ES-I3 (cell line): ENCODE measurements around the gene ERCC6L2.

ENCODE experiments used
- H3K36me3 ChIP-seq: 2 replicates; pipeline ENCODE4 v1.6.1; 2013; ENCODE audit warnings: mild to moderate bottlenecking, low read length, control low read depth, moderate library complexity; ENCODE audit not compliant: insufficient read depth
- H3K4me1 ChIP-seq: 2 replicates; pipeline ENCODE4 v1.6.1; 2013; ENCODE audit warnings: mild to moderate bottlenecking, control low read depth, low read length; ENCODE audit not compliant: insufficient read depth
- H3K9ac ChIP-seq: 2 replicates; pipeline ENCODE4 v1.6.1; 2013; ENCODE audit warnings: low read depth, mild to moderate bottlenecking, low read length, moderate library complexity
- H3K9me3 ChIP-seq: 2 replicates; pipeline ENCODE4 v1.6.1; 2013; ENCODE audit warnings: mild to moderate bottlenecking, low read length, moderate library complexity; ENCODE audit not compliant: control insufficient read depth, insufficient read depth

ERCC6L2 gene

DNA sequence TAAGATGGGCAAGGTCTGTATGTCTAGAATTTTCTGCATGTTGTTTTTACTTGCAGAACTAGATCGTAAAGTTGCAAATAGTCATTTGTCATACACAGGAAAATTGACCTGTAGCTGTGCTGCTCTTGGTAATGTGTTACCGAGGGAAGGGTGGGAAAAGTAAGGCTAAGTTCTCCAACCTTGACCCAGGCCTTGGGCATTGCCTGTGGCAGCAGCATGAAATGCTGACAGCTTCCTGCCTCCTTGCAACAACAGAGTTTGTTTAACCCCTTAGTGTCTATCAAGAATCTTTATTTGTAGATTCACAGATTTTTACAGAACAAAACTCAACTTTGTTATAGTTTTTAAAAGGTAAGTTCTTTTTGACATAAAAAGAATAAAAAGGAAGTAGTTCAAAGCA, 48.3 kb downstream of the ERCC6L2 start:
- no peak overlapping the region for H3K9ac ChIP-seq
- no peaks in the 10 kb centered on the region for H3K9me3 ChIP-seq
- H3K36me3 ChIP-seq, result peaks cover 5% of the 10 kb centered on the region
- no peaks in the 10 kb centered on the region for H3K4me1 ChIP-seq

DNA sequence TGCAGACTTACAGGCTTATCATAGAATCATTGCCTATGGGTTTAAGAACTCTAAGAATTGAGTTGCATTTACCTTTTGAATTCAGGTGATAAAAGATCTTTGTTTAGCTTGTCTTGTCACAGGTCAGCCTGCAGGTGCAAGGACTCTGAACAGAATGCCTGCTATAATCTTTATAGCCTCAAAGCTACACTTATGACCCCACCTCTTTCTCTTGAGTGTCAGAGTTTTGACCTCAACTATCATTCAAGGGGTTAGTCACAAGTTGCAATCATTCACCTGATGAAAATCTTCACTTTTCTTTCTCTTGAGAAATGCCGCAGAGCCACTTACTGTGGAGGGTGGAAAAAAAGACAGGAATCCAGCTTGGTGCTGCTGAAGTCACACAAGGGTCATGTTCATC, 49.5 kb downstream of the ERCC6L2 start:
- Histone ChIP-seq H3K9me3 (no peaks in the 10 kb centered on the region), H3K36me3 (peaks cover 5% of the 10 kb centered on the region), H3K9ac (no peak overlapping the region), H3K4me1 (no peaks in the 10 kb centered on the region)

DNA sequence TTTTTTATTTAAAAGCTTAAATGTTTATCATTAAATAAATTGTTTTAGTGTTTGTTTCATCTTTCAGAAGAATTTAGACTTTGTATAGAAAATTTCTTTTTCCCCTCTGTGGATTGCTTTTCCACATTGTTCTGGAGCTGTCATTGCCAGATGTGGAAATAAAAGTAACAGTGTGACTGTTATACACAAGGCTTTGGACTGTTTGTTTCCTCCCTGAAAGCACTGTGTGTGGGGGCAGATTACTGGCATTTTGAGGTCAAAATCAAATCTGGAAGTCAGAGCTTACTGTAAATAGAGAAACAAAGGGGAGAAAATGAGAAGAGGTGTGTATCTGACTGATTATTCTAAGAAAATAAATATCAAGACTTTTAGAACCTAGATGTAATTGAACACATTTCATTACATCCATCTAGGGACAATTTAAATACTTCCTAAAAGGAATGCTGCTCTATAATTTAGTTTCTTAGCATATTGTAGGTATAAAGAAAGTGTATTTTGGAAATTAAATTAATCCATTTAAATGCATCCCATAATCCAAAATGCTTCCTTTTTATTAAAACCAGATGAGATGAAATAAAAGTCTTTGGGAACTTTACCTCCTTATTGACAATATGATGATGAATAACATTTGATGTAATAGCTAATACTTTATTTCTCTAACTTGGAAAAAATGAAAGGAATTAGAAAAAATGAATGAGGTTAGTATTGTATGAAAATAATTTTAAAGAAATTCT, 51.9 kb downstream of the ERCC6L2 start:
- peaks cover 5% of the 10 kb centered on the region for H3K36me3 ChIP-seq
- no peaks in the 10 kb centered on the region for H3K9me3 ChIP-seq
- no peak overlapping the region for H3K9ac ChIP-seq
- H3K4me1 ChIP-seq, result no peaks in the 10 kb centered on the region

DNA sequence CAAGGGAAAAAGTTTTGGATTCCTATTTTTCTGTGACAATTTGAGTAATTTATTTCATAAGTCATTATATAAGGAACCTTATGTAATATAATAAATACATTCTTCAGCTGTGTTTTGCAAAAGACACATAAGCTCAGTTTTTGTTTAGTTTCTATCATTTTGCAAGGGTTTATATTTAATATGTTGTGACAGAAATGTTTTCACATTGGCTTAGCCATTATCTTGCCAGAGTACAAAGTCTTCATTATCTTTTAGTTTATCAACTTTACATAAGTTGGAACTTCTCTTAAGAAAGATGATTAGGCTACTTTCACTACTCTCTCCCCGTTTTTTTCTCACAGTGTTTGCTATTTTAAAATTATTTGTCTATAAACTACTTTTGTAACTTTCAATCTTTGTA, 54.8 kb downstream of the ERCC6L2 start:
- Histone ChIP-seq H3K36me3 (peaks cover 6% of the 10 kb centered on the region), H3K9me3 (no peaks in the 10 kb centered on the region), H3K4me1 (no peaks in the 10 kb centered on the region), H3K9ac (no peak overlapping the region)

DNA sequence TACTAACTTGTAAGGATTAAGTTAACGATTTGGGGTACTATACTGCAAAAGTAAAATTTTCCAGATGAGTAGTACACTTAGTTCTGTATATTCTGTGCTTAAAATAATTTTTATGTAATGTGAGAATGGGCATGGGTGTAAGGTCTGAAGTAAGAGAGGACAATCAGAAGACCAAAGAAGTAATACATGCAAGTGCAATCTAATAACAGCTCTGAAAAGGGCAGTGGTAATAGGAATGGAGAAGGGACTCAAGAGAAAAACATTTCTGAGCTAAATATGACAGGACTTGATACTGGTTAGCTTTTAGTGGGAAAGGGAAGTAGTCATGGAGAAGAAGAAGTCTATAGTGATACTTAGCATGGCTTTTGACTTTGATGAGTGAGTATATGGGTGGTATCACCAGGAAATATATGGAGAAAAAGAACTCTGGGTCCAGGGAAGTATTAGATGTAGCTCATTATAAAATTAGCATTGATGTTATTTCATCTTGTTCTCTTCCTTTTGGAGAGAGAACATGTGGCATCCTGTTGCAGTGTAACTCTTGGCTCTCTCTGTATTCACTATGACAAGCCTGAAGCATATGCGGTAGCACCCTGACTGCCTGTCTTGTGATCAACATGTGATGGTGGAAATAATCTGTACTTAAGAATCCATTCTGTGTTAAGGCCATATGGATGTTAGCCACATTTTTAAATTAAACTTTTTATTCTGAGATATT, 60.5 kb downstream of the ERCC6L2 start:
- Histone ChIP-seq H3K9ac (no peak overlapping the region), H3K9me3 (no peaks in the 10 kb centered on the region), H3K4me1 (no peaks in the 10 kb centered on the region), H3K36me3 (peaks cover 6% of the 10 kb centered on the region)

DNA sequence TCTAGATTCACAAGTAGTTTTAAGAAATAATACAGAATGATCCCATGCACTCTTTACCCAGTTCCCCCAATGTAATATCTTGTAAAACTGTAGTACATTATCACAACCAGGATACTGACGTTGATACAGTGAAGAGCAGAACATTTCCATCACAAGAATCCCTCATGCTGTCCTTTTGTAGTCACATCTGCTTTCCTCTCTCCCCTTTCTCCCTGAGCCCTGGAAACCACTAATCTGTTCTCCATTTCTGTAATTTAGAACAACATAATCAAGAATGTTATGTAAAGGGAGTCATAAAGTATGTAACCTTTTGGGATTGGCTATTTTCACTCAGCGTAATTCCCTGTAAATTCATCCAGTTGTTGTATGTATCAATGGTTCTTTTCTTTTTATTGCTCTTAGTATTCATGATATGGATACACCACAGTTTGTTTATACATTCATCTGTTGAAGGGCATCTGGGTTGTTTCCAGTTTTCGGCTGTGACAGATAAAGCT, 61.1 kb downstream of the ERCC6L2 start:
- H3K4me1 ChIP-seq, result no peaks in the 10 kb centered on the region
- H3K36me3 ChIP-seq, result peaks cover 6% of the 10 kb centered on the region

DNA sequence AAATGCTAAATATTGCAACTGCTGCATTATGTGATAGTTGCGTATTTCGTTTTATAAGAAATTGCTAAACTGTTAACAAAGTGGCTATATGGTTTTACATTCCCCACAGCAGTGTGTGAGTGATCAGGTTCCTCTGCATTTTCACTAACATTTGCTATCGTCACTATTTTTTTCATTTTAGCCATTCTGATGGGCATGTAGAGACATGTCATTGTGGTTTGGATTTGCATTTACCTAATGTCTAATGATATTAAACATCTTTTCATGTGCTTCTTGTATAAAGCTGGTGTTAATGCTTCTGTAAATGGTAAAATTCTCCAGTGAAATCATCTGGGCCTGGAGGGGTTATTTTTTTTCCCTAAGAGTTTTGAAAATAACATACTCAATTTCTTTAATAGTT, 61.6 kb downstream of the ERCC6L2 start:
- Histone ChIP-seq H3K9ac (no peak overlapping the region), H3K36me3 (peaks cover 8% of the 10 kb centered on the region), H3K4me1 (no peaks in the 10 kb centered on the region), H3K9me3 (no peaks in the 10 kb centered on the region)

More for the DNA sequence above, 61.1 kb downstream of the ERCC6L2 start:
- no peaks in the 10 kb centered on the region for H3K9me3 ChIP-seq
- no peak overlapping the region for H3K9ac ChIP-seq

DNA sequence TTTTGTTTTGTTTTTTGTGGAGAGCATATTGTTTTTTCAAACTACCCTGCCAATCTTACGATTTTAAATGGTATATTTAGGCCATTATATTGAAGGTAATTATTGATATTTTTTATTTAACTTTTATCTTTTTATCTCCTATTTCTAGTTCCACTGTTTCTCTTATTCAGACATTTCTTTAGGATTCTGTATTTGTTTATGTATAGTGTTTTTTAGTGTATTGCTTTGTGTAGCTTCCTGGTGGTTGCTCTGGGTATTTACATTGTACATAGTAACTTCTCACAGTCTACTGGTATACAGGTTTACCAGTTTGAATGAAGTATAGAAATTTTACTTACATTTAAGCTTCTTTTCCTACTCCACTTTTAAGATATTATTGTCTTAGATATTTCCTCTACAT, 63.2 kb downstream of the ERCC6L2 start:
- no peak overlapping the region for H3K9ac ChIP-seq
- H3K36me3 ChIP-seq, result peaks cover 4% of the 10 kb centered on the region
- no peaks in the 10 kb centered on the region for H3K9me3 ChIP-seq
- no peaks in the 10 kb centered on the region for H3K4me1 ChIP-seq

DNA sequence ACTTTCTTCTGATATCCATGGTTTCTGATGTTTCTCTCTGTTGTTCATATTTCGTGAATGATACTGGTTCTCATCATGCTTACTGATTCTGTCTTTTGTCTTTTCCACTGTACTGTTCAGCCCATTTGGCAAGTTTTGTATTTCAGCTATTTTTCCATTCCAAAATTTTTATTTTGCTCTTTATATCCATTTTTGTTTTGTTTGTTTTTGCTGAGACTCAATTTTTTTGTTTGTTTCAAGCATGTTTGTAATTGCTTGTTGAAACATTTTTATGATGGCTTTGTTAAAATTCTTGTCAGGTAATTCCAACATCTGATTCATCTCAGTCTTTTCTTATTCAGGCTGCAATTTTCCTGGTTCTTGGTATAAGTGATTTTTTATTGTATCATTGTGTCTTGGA, 64.0 kb downstream of the ERCC6L2 start:
- Histone ChIP-seq H3K36me3 (peaks cover 2% of the 10 kb centered on the region), H3K9me3 (no peaks in the 10 kb centered on the region), H3K4me1 (no peaks in the 10 kb centered on the region), H3K9ac (no peak overlapping the region)

DNA sequence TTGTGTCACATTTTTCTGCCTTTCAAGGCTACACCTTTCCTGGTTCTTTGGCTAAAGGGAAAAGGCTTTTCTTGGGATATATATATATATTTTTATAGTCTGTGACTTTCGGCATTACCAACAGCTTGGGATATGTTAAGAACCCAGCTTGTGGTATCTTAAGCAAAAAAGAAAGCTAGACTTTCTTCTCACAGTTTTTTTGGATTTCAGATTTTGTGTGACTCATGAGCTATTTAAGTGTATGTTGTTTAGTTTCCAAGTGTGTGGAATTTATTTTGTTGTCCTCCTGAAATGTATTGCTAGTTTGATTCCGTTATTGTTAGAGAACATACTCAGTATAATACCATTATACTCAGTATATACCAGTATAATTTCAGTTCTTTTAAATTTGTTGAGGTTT, 64.8 kb downstream of the ERCC6L2 start:
- H3K9ac ChIP-seq, result no peak overlapping the region
- no peaks in the 10 kb centered on the region for H3K4me1 ChIP-seq
- H3K36me3 ChIP-seq, result peaks cover 2% of the 10 kb centered on the region; the same call in 1 of the 2 replicates

DNA sequence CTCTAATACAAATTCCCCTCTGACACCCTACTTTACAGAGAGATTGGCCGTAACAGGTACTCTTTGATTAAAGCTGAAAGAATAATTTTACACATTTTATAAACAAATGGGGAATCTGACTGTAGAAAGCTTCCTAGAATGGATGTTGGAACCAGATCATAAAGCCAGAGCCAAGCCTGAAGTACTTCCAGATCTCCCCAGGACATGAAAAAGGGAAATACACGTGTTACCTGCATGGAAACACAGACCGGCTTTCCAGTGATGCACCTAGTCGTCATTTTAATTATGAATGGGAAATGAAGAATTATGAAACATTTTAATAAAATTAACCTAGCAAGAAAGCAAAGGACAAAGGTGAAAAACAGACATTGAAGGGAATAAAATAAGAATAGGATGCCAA, 66.5 kb downstream of the ERCC6L2 start:
- peaks cover 4% of the 10 kb centered on the region; the same call in 1 of the 2 replicates for H3K9me3 ChIP-seq
- no peak overlapping the region for H3K9ac ChIP-seq
- peaks cover 8% of the 10 kb centered on the region for H3K36me3 ChIP-seq
- H3K4me1 ChIP-seq, result no peaks in the 10 kb centered on the region

More for the DNA sequence above, 64.8 kb downstream of the ERCC6L2 start:
- H3K9me3 ChIP-seq, result no peaks in the 10 kb centered on the region

DNA sequence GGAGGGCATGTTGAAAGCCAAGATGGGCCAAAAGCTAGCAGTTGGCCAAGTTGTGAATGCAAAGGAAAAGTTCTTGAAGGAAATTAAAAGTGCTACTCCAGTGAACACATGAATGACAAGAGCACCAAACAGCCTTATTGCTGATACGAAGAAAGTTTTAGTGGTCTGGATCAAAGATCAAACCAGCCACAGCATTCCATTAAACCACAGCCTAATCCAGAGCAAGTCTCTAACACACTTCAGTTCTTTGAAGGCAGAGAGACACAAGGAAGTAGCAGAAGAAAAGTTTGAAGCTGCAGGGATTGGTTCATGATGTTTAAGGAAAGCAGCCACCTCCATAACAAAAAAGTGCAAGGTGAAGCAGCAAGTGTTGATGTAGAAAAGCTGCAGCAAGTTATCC, 71.6 kb downstream of the ERCC6L2 start:
- Histone ChIP-seq H3K36me3 (peaks cover 8% of the 10 kb centered on the region), H3K4me1 (no peaks in the 10 kb centered on the region), H3K9ac (no peak overlapping the region), H3K9me3 (peaks cover 8% of the 10 kb centered on the region; the same call in 1 of the 2 replicates)

DNA sequence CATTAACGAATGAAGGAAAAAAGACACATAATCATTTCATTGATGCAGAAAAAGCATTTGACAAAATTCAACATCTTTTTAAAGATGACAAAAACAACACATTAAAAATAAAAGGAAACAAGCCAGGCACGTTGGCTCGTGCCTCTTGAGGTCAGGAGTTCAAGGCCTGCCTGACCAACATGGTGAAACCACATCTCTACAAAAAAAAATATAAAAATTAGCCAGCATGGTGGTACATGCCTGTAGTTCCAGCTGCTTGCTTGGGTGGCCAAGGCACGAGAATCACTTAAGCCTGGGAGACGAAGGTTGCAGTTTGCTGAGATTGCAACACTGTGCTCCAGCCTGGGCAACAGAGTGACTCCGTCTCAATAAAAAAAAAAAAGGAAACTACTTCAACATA, 77.0 kb downstream of the ERCC6L2 start:
- H3K9ac ChIP-seq, result no peak overlapping the region
- peaks cover 11% of the 10 kb centered on the region for H3K9me3 ChIP-seq
- 0 out of 2 replicates have a peak, but pooled peaks cover 5% of the 10 kb centered on the region for H3K36me3 ChIP-seq
- H3K4me1 ChIP-seq, result no peaks in the 10 kb centered on the region

DNA sequence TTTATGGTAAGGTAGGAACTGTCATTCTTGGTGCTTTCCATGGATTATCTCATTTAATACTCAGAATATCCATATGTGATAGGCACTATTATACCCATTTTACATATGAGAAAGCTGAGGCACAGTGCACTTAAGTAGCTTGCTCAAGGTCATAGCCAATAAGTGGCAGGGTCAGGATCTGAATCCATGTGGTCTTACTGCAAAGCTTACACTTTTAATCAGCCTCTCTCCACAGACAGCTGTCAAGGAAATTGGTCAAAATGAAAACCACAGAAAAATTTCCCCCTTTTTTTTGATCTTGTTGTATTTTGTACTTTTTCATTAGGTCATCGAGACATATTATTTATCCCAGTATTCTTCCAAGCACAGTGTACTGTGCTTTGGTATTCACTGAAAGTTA, 78.5 kb downstream of the ERCC6L2 start:
- Histone ChIP-seq H3K4me1 (no peaks in the 10 kb centered on the region), H3K9me3 (peaks cover 9% of the 10 kb centered on the region), H3K36me3 (0 out of 2 replicates have a peak, but pooled peaks cover 5% of the 10 kb centered on the region), H3K9ac (no peak overlapping the region)

DNA sequence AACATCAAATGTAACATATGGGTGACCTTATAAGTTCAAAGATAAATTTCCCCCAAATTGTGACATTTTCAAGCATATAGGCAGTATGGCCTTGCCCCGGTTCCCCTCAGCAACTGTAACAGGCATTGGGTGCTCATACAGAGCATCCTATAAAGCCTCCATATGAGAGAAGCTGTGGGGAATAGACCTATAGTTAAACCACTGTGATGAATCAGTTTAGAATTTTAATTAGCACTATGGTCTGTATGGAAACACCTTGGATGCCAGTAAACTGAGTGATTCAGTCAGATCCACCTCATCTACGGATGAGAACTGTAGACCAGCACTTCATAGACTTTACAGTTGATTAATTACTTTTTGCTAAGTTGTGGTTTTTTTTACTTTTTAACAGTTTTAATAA, 79.4 kb downstream of the ERCC6L2 start:
- Histone ChIP-seq H3K9me3 (peaks cover 14% of the 10 kb centered on the region), H3K36me3 (0 out of 2 replicates have a peak, but pooled peaks cover 5% of the 10 kb centered on the region), H3K4me1 (no peaks in the 10 kb centered on the region), H3K9ac (no peak overlapping the region)
